Rectal smooth muscle tissue (tissue), 1 donor: ENCODE results near the gene DNAJC6.
"Not testable (repeated sequence)": the region's sequence is repeated elsewhere in the genome, so short reads cannot be mapped to it uniquely, and the experiment has no call there.

Experiments
- H3K27ac ChIP-seq: one replicate; pipeline ENCODE4 v1.7.0; 2013; ENCODE audit warnings: low read depth, low read length, inconsistent platforms
- H3K27me3 ChIP-seq: one replicate; pipeline ENCODE4 v1.7.0; 2013; ENCODE audit warnings: low read length; ENCODE audit not compliant: control insufficient read depth, insufficient read depth
- H3K36me3 ChIP-seq: one replicate; pipeline ENCODE4 v1.7.0; 2013; ENCODE audit warnings: low read length; ENCODE audit not compliant: control insufficient read depth, insufficient read depth
- H3K4me1 ChIP-seq: one replicate; pipeline ENCODE4 v1.7.0; 2013; ENCODE audit warnings: low read length; ENCODE audit not compliant: control insufficient read depth, insufficient read depth
- H3K4me3 ChIP-seq: one replicate; pipeline ENCODE4 v1.7.0; 2013; ENCODE audit warnings: low read length
- H3K9ac ChIP-seq: one replicate; pipeline ENCODE4 v1.7.0; 2013; ENCODE audit warnings: low read length

Gene DNAJC6

DNA sequence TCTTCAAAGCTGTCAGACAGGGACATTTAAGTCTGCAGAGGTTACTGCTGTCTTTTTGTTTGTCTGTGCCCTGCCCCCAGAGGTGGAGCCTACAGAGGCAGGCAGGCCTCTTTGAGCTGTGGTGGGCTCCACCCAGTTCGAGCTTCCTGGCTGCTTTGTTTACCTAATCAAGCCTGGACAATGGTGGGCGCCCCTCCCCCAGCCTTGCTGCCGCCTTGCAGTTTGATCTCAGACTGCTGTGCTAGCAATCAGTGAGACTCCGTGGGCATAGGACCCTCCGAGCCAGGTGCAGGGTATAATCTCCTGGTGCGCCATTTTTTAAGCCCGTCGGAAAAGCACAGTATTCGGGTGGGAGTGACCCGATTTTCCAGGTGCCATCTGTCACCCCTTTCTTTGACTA is 146.3 kb downstream of the DNAJC6 start:
- not testable (repeated sequence) for H3K4me3 ChIP-seq, H3K9ac ChIP-seq, H3K27me3 ChIP-seq, H3K4me1 ChIP-seq, H3K27ac ChIP-seq, H3K36me3 ChIP-seq

DNA sequence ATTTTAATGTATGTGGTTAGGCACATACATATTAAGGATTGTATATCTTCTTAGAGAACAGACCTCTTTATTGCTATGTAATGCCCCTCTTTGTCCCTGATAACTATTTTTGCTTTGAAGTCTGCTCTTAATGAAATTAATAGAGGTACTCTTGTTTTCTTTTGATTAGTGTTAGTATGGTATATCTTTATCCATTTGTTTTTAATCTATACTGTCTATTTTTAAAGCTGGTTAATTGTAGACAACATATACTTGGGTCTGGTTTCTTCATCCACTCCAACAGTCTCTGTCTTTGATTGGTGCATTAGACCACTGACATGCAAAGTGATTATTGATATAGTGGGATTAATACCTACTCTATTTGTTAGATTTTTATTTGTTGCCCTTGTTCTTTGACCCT is 147.1 kb downstream of the DNAJC6 start:
- Histone ChIP-seq H3K4me1 (no peaks in the 10 kb centered on the region), H3K9ac (no peak overlapping the region), H3K4me3 (no peak overlapping the region), H3K27me3 (no peaks in the 10 kb centered on the region), H3K36me3 (no peaks in the 10 kb centered on the region), H3K27ac (no peak overlapping the region)

DNA sequence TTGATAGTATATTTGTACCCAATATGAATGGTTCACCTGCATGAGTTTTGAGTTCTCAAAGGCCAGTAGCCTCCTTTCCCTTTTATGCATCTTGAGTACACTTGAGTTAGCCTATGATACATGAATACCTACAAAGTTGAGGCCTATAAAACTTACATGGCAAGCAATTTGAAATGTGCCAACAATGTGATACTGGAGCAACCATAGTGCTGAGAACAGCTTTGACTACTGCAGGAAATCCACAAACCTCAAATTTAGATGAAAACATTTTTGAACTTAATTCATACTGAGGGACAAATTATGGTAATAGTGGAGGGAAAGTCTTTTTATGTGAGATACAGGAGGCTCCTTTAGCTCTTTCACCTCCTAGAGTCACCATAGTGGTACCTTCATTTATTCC is 148.5 kb downstream of the DNAJC6 start:
- H3K9ac ChIP-seq: no peak overlapping the region
- no peaks in the 10 kb centered on the region for H3K36me3 ChIP-seq
- no peak overlapping the region for H3K27ac ChIP-seq
- no peaks in the 10 kb centered on the region for H3K27me3 ChIP-seq
- H3K4me1 ChIP-seq: no peaks in the 10 kb centered on the region
- no peak overlapping the region for H3K4me3 ChIP-seq

DNA sequence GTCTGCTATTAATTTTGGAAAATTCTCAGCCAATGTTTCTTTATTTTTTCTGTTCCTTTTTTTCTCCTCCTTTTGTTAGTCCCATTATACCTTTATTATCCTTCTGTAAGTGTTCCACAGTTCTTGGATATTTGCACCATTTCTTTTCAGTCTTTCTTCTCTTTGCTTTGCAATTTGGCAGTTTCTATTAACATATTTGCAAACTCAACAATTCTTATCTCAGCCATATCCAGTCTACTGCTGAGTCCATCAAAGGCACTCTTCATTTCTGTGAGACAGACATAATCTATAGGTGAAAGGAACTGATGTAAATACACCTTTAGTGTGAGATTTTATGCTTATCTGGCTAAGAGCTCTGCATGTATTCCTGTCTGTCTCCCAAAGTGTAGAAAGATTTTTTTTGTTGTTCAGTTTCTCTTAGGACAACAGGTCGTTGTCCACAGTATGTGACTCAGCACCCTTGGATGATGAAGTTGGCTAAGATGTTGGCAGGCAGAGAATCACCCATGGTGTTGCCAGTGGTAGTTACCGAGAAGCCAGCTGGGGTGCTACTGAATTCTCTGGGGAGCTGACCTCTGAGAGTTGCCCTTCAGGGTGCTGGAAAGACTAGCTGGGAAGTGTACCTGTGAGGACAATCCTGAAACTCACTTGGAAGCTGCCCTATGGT is 149.5 kb downstream of the DNAJC6 start:
- no peaks in the 10 kb centered on the region for H3K27me3 ChIP-seq
- H3K36me3 ChIP-seq: no peaks in the 10 kb centered on the region
- H3K4me1 ChIP-seq: no peaks in the 10 kb centered on the region
- no peak overlapping the region for H3K27ac ChIP-seq
- no peak overlapping the region for H3K4me3 ChIP-seq
- no peak overlapping the region for H3K9ac ChIP-seq

DNA sequence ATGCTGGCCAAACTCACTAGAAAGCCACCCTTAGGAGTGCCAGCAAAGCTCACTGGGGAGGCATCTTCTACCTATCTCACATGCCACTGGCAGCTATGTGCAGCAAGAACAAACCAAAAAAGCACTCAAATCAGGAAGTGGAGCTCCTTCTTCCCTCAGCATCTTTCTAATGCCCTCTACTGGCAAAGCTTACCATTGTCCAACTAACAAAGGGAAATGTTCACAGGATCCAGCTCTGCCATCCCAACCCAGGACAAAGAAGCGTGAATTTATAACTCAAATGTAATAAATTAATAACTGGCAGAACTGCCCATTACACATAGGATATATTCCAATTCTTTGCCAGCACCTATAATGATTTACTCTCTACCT is 150.0 kb downstream of the DNAJC6 start:
- Histone ChIP-seq H3K4me3 (no peak overlapping the region), H3K27ac (no peak overlapping the region), H3K4me1 (no peaks in the 10 kb centered on the region), H3K36me3 (no peaks in the 10 kb centered on the region), H3K27me3 (no peaks in the 10 kb centered on the region), H3K9ac (no peak overlapping the region)
